Gastrocnemius medialis (tissue), 4 donors: ENCODE measurements around the gene SH3RF1. TPM values are rescaled to one million over a fixed set of nuclear protein-coding genes. Genes with fewer than 3 reads are reported as not detected.

Experiments used
- ATAC-seq, 2 donors: fragments of 150-250 bp; one replicate each; pipeline ENCODE4 v1.9.1; 2016
- DNase-seq, 2 donors: peaks; one replicate each; pipeline ENCODE4 v3.0.0-alpha.2; 2019
- H3K27ac ChIP-seq, 4 donors: fragments of 200-600 bp; sonication (generic); 1 replicate in 1 of 4; 2 replicates in 3 of 4; pipeline ENCODE4 v1.5.1; 2016 to 2018; ENCODE audit warnings: mild to moderate bottlenecking in 2 of 4, moderate library complexity in 1 of 4
- H3K27me3 ChIP-seq, 3 donors: fragments of 200-600 bp; sonication (generic) in 2 of 3; 1 replicate in 1 of 3; 2 replicates in 2 of 3; pipeline versions ENCODE4 v1.5.1 to v1.6.0; 2016 to 2019; ENCODE audit warnings: mild to moderate bottlenecking in 1 of 3, moderate library complexity in 1 of 3
- H3K36me3 ChIP-seq, 2 donors: fragments of 200-600 bp; sonication (generic) in 1 of 2; one replicate each; pipeline ENCODE4 v1.5.1; 2017 to 2018
- H3K4me1 ChIP-seq, 2 donors: fragments of 200-600 bp; sonication (generic) in 1 of 2; one replicate each; pipeline ENCODE4 v1.5.1; 2016 to 2017; ENCODE audit warnings: mild to moderate bottlenecking in 2 of 2
- H3K4me3 ChIP-seq, 4 donors: fragments of 200-600 bp; sonication (generic) in 3 of 4; 1 replicate in 1 of 4; 2 replicates in 3 of 4; pipeline ENCODE4 v1.5.1; 2016 to 2019; ENCODE audit warnings: mild to moderate bottlenecking in 2 of 4
- H3K9me3 ChIP-seq, 3 donors: fragments of 200-600 bp; sonication (generic) in 2 of 3; 1 replicate in 1 of 3; 2 replicates in 2 of 3; pipeline ENCODE4 v1.5.1; 2016 to 2019
- CTCF ChIP-seq, 5 experiments: fragments of 450-650 bp in 3 of 5; fragments of 200-600 bp in 2 of 5; sonication (generic) in 2 of 5; IDR thresholded peaks in 4 of 5; conservative IDR thresholded peaks in 1 of 5; 1 replicate in 4 of 5; 2 replicates in 1 of 5; pipeline ENCODE4 v1.5.1; 2016 to 2019; ENCODE audit warnings: antibody characterized with exemption in 5 of 5, mild to moderate bottlenecking in 3 of 5, moderate library complexity in 3 of 5
- POLR2A ChIP-seq, 2 donors: fragments of 450-650 bp; IDR thresholded peaks; one replicate each; pipeline ENCODE4 v1.6.1; 2017; ENCODE audit warnings: antibody characterized with exemption in 2 of 2, mild to moderate bottlenecking in 2 of 2, moderate library complexity in 2 of 2
- in situ Hi-C, 4 donors: fragments of 200-750 bp; cut with MboI; loops; one replicate each; pipeline versions ENCODE4 v1.15.0 to v1.8.0; 2017; ENCODE audit warnings: low sequenced_read_pairs in 4 of 4
- intact Hi-C: fragments of 100-400 bp; cut with DNase I; formaldehyde crosslinking; loops from one replicate; pipeline ENCODE4 v1.15.1; 2023; ENCODE audit warnings: low total_unique reads
- total RNA-seq, 4 donors: library from RNA; depleted of rRNA; stranded (reverse); fragments of >200 nt; gene quantifications; one replicate each; pipeline versions ENCODE4 v1.1.0 to v1.2.3, GENCODE V29; 2016

The SH3RF1 gene
- total RNA-seq, 4 donors from 2014 or later: 12.6 to 27.0 (median 13.4) TPM

- Histone ChIP-seq H3K9me3 (no peaks in the 10 kb centered on the region), H3K27me3 (no peaks in the 10 kb centered on the region), H3K4me3 (no peak overlapping the region), H3K36me3 (no peaks in the 10 kb centered on the region), H3K27ac (no peak overlapping the region), H3K4me1 (peaks cover 0 to 7% of the 10 kb centered on the region in 2 donors)
- TF ChIP-seq CTCF (IDR thresholded peaks at IDR 0.05 in 4 of 5, conservative IDR thresholded peaks at IDR 0.05 in 1 of 5) (no peak), POLR2A (IDR thresholded peaks at IDR 0.05) (no peak)
- ATAC-seq (no peak), DNase-seq (no peak)
- intact Hi-C loops: no loop called here
- in situ Hi-C loops: no loop called here
These were observed 96.5 kb downstream of the SH3RF1 start for GRCh38 chr4:169174247-169174646.

- no peak for TF ChIP-seq CTCF (IDR thresholded peaks at IDR 0.05 in 4 of 5, conservative IDR thresholded peaks at IDR 0.05 in 1 of 5)
- TF ChIP-seq POLR2A (IDR thresholded peaks at IDR 0.05): no peak
- ATAC-seq (no peak), DNase-seq (no peak)
- in situ Hi-C loops: no loop called here
- Histone ChIP-seq H3K9me3 (no peaks in the 10 kb centered on the region), H3K4me1 (peaks cover 6 to 17% of the 10 kb centered on the region in 2 donors), H3K4me3 (no peak overlapping the region), H3K27me3 (no peaks in the 10 kb centered on the region), H3K36me3 (no peaks in the 10 kb centered on the region), H3K27ac (no peak overlapping the region)
- intact Hi-C loops: no loop called here
These were observed 102.5 kb downstream of the SH3RF1 start for GRCh38 chr4:169167957-169168858.

- H3K36me3 ChIP-seq: no peaks in the 10 kb centered on the region
- no peak for TF ChIP-seq CTCF (IDR thresholded peaks at IDR 0.05 in 4 of 5, conservative IDR thresholded peaks at IDR 0.05 in 1 of 5)
- no peak for TF ChIP-seq POLR2A (IDR thresholded peaks at IDR 0.05)
- intact Hi-C loops (no loop called here), in situ Hi-C loops (no loop called here)
- H3K27me3 ChIP-seq: no peaks in the 10 kb centered on the region
- H3K9me3 ChIP-seq: no peaks in the 10 kb centered on the region
- H3K27ac ChIP-seq: no peak overlapping the region
- H3K4me3 ChIP-seq: no peak overlapping the region
- DNase-seq: no peak
- peaks cover 15 to 17% of the 10 kb centered on the region in 2 donors for H3K4me1 ChIP-seq
- no peak for ATAC-seq
These were observed 105.9 kb downstream of the SH3RF1 start for GRCh38 chr4:169164669-169165415.

- Histone ChIP-seq H3K4me3 (no peak overlapping the region), H3K27me3 (no peaks in the 10 kb centered on the region), H3K27ac (no peak overlapping the region), H3K9me3 (no peaks in the 10 kb centered on the region), H3K36me3 (no peaks in the 10 kb centered on the region), H3K4me1 (peaks cover 15 to 17% of the 10 kb centered on the region in 2 donors)
- in situ Hi-C loops (no loop called here), intact Hi-C loops (no loop called here)
- DNase-seq (no peak), ATAC-seq (no peak)
- no peak for TF ChIP-seq CTCF (IDR thresholded peaks at IDR 0.05 in 4 of 5, conservative IDR thresholded peaks at IDR 0.05 in 1 of 5)
- TF ChIP-seq POLR2A (IDR thresholded peaks at IDR 0.05): no peak
These were observed 106.6 kb downstream of the SH3RF1 start for GRCh38 chr4:169163947-169164668.
